ENCODE measurements around the gene HNRNPAB. TPM values are rescaled to one million over a fixed set of nuclear protein-coding genes. Genes with fewer than 3 reads are reported as not detected.
A peak's percentile ranks its signal among the peaks of the same experiment; 100 is the strongest.

HNRNPAB gene
- total RNA-seq, 1 donor from 2014 or later: 162 TPM

- H3K27ac Mint-ChIP-seq (ENCODE audit: unreplicated experiment): peak overlapping the region; percentile 51
- peaks cover 3% of the 10 kb centered on the region for H3K4me1 Mint-ChIP-seq (ENCODE audit: unreplicated experiment)
- peaks cover 7% of the 10 kb centered on the region for H3K27me3 Mint-ChIP-seq (ENCODE audit: unreplicated experiment)
- H3K36me3 Mint-ChIP-seq (ENCODE audit: low read depth, unreplicated experiment): peaks cover 39% of the 10 kb centered on the region
- DNase-seq (ENCODE audit: low spot score): no peak
- H3K9me3 Mint-ChIP-seq (ENCODE audit: unreplicated experiment): no peaks in the 10 kb centered on the region
- peak overlapping the region; percentile 60 for H3K4me3 Mint-ChIP-seq (ENCODE audit: unreplicated experiment)
- no peak for TF ChIP-seq CTCF (IDR thresholded peaks at IDR 0.05; ENCODE audit: unreplicated experiment)
Observed at GRCh38 chr5:178214160-178214803, 9.9 kb downstream of the HNRNPAB start.

- Mint-ChIP-seq H3K4me1 (ENCODE audit: unreplicated experiment) (no peaks in the 10 kb centered on the region), H3K27ac (ENCODE audit: unreplicated experiment) (no peak overlapping the region), H3K27me3 (ENCODE audit: unreplicated experiment) (peaks cover 5% of the 10 kb centered on the region), H3K9me3 (ENCODE audit: unreplicated experiment) (no peaks in the 10 kb centered on the region), H3K36me3 (ENCODE audit: low read depth, unreplicated experiment) (peaks cover 29% of the 10 kb centered on the region), H3K4me3 (ENCODE audit: unreplicated experiment) (no peak overlapping the region)
- no peak for DNase-seq (ENCODE audit: low spot score)
- no peak for TF ChIP-seq CTCF (IDR thresholded peaks at IDR 0.05; ENCODE audit: unreplicated experiment)
Observed at GRCh38 chr5:178215280-178216002, 11.1 kb downstream of the HNRNPAB start.

GRCh38 chr5:178216088-178216534, 11.8 kb downstream of the HNRNPAB start:
- Mint-ChIP-seq H3K27ac (ENCODE audit: unreplicated experiment) (no peak overlapping the region), H3K4me3 (ENCODE audit: unreplicated experiment) (no peak overlapping the region), H3K4me1 (ENCODE audit: unreplicated experiment) (peaks cover 6% of the 10 kb centered on the region), H3K9me3 (ENCODE audit: unreplicated experiment) (no peaks in the 10 kb centered on the region), H3K27me3 (ENCODE audit: unreplicated experiment) (peaks cover 5% of the 10 kb centered on the region), H3K36me3 (ENCODE audit: low read depth, unreplicated experiment) (peaks cover 22% of the 10 kb centered on the region)
- no peak for DNase-seq (ENCODE audit: low spot score)
- TF ChIP-seq CTCF (IDR thresholded peaks at IDR 0.05; ENCODE audit: unreplicated experiment): no peak

- DNase-seq (ENCODE audit: low spot score): no peak
- H3K27me3 Mint-ChIP-seq (ENCODE audit: unreplicated experiment): peaks cover 7% of the 10 kb centered on the region
- H3K27ac Mint-ChIP-seq (ENCODE audit: unreplicated experiment): no peak overlapping the region
- H3K9me3 Mint-ChIP-seq (ENCODE audit: unreplicated experiment): no peaks in the 10 kb centered on the region
- H3K4me1 Mint-ChIP-seq (ENCODE audit: unreplicated experiment): peaks cover 12% of the 10 kb centered on the region
- no peak overlapping the region for H3K4me3 Mint-ChIP-seq (ENCODE audit: unreplicated experiment)
- H3K36me3 Mint-ChIP-seq (ENCODE audit: low read depth, unreplicated experiment): peaks cover 19% of the 10 kb centered on the region
- no peak for TF ChIP-seq CTCF (IDR thresholded peaks at IDR 0.05; ENCODE audit: unreplicated experiment)
Observed at GRCh38 chr5:178216779-178217178, 12.4 kb downstream of the HNRNPAB start.

GRCh38 chr5:178218237-178218776, 14.0 kb downstream of the HNRNPAB start:
- Mint-ChIP-seq H3K9me3 (ENCODE audit: unreplicated experiment) (no peaks in the 10 kb centered on the region), H3K4me1 (ENCODE audit: unreplicated experiment) (peaks cover 16% of the 10 kb centered on the region), H3K27ac (ENCODE audit: unreplicated experiment) (no peak overlapping the region), H3K27me3 (ENCODE audit: unreplicated experiment) (peaks cover 12% of the 10 kb centered on the region), H3K36me3 (ENCODE audit: low read depth, unreplicated experiment) (peaks cover 22% of the 10 kb centered on the region), H3K4me3 (ENCODE audit: unreplicated experiment) (no peak overlapping the region)
- no peak for TF ChIP-seq CTCF (IDR thresholded peaks at IDR 0.05; ENCODE audit: unreplicated experiment)
- no peak for DNase-seq (ENCODE audit: low spot score)
